HL-60 (cell line): ENCODE data around the gene RPL10A.

Experiments used
- CTCF ChIP-seq: IDR thresholded peaks from one replicate; pipeline ENCODE4 v1.5.1; 2011; ENCODE audit warnings: low read length, control low read depth, inconsistent platforms; ENCODE audit not compliant: insufficient read depth
- POLR2AphosphoS5 ChIP-seq: IDR thresholded peaks from 2 replicates; pipeline ENCODE4 v1.6.1; 2012; ENCODE audit warnings: low read depth
- REST ChIP-seq: IDR thresholded peaks from 2 replicates; pipeline ENCODE4 v1.6.1; 2012; ENCODE audit warnings: low read depth; ENCODE audit not compliant: insufficient replicate concordance

GRCh38 chr6:35489066-35489465 is 20.9 kb downstream of the RPL10A start:
- no peak for TF ChIP-seq CTCF
- TF ChIP-seq POLR2AphosphoS5 = no peak
- TF ChIP-seq REST = no peak
